Trophoblast cell (in vitro differentiated cells and primary cell): Measurements from ENCODE around the gene C14orf93. TPM values are rescaled to one million over a fixed set of nuclear protein-coding genes. Genes with fewer than 3 reads are reported as not detected.

Experiments used
- DNase-seq, 2 donors: peaks; one replicate each; pipeline ENCODE4 v3.0.0-alpha.2; 2016
- H2AFZ ChIP-seq: 2 replicates; pipeline ENCODE4 v1.6.1; 2013; ENCODE audit warnings: low read length, moderate library complexity, mild to moderate bottlenecking; ENCODE audit not compliant: insufficient read depth, poor library complexity
- H2AK5ac ChIP-seq: 2 replicates; pipeline ENCODE4 v1.6.1; 2013; ENCODE audit warnings: mild to moderate bottlenecking, low read length
- H2BK120ac ChIP-seq: 2 replicates; pipeline ENCODE4 v1.6.1; 2013; ENCODE audit warnings: low read length, mild to moderate bottlenecking, moderate library complexity; ENCODE audit not compliant: insufficient read depth, poor library complexity
- H2BK12ac ChIP-seq: 2 replicates; pipeline ENCODE4 v1.6.1; 2013; ENCODE audit warnings: mild to moderate bottlenecking, low read length, moderate library complexity
- H2BK5ac ChIP-seq: 2 replicates; pipeline ENCODE4 v1.6.1; 2013; ENCODE audit warnings: low read length, low read depth, moderate library complexity, mild to moderate bottlenecking; ENCODE audit not compliant: poor library complexity
- H3K14ac ChIP-seq: 2 replicates; pipeline ENCODE4 v1.6.1; 2013; ENCODE audit warnings: mild to moderate bottlenecking, low read length
- H3K18ac ChIP-seq: 2 replicates; pipeline ENCODE4 v1.6.1; 2013; ENCODE audit warnings: mild to moderate bottlenecking, low read length
- H3K23ac ChIP-seq: 2 replicates; pipeline ENCODE4 v1.6.1; 2013; ENCODE audit warnings: low read length
- H3K27ac ChIP-seq: 2 replicates; pipeline ENCODE4 v1.5.1; 2013; ENCODE audit warnings: low read depth, mild to moderate bottlenecking, inconsistent platforms, low read length, moderate library complexity
- H3K27me3 ChIP-seq: 2 replicates; pipeline ENCODE4 v1.6.1; 2013; ENCODE audit warnings: inconsistent platforms, mild to moderate bottlenecking, low read length, moderate library complexity; ENCODE audit not compliant: insufficient read depth
- H3K36me3 ChIP-seq, 2 experiments: 1 replicate in 1 of 2; 2 replicates in 1 of 2; pipeline ENCODE4 v1.6.1; 2013; ENCODE audit warnings: low read length in 2 of 2, mild to moderate bottlenecking in 2 of 2, moderate library complexity in 1 of 2; ENCODE audit not compliant: insufficient read depth in 2 of 2, control insufficient read depth in 1 of 2
- H3K4ac ChIP-seq: 2 replicates; pipeline ENCODE4 v1.6.1; 2013; ENCODE audit warnings: low read depth, mild to moderate bottlenecking, low read length, moderate library complexity
- H3K4me1 ChIP-seq, 2 experiments: 1 replicate in 1 of 2; 2 replicates in 1 of 2; pipeline ENCODE4 v1.6.1; 2013; ENCODE audit warnings: low read length in 2 of 2, mild to moderate bottlenecking in 2 of 2, moderate library complexity in 1 of 2; ENCODE audit not compliant: insufficient read depth in 2 of 2, control insufficient read depth in 1 of 2
- H3K4me2 ChIP-seq: 2 replicates; pipeline ENCODE4 v1.6.1; 2013; ENCODE audit warnings: inconsistent platforms, mild to moderate bottlenecking, low read length, moderate library complexity
- H3K4me3 ChIP-seq: 2 replicates; pipeline ENCODE4 v1.5.1; 2013; ENCODE audit warnings: mild to moderate bottlenecking, low read depth, low read length, inconsistent platforms
- H3K79me1 ChIP-seq: one replicate; pipeline ENCODE4 v1.6.1; 2013; ENCODE audit warnings: low read length
- H3K79me2 ChIP-seq: 2 replicates; pipeline ENCODE4 v1.6.1; 2013; ENCODE audit warnings: low read length, mild to moderate bottlenecking; ENCODE audit not compliant: control insufficient read depth, insufficient read depth, poor library complexity
- H3K9ac ChIP-seq: 2 replicates; pipeline ENCODE4 v1.6.1; 2013; ENCODE audit warnings: mild to moderate bottlenecking, low read length
- H3K9me3 ChIP-seq: 2 replicates; pipeline ENCODE4 v1.6.1; 2013; ENCODE audit warnings: low read depth, mild to moderate bottlenecking, control low read depth, inconsistent platforms, low read length; ENCODE audit not compliant: insufficient read depth
- H4K12ac ChIP-seq: 2 replicates; pipeline ENCODE4 v1.6.1; 2013; ENCODE audit warnings: low read depth, mild to moderate bottlenecking, low read length, moderate library complexity
- H4K8ac ChIP-seq: 2 replicates; pipeline ENCODE4 v1.6.1; 2013; ENCODE audit warnings: low read depth, mild to moderate bottlenecking, low read length, moderate library complexity
- H4K91ac ChIP-seq: one replicate; pipeline ENCODE4 v1.6.1; 2013; ENCODE audit warnings: low read depth, mild to moderate bottlenecking, low read length, moderate library complexity
- WGBS: extraction: QIAGEN DNeasy Blood & Tissue Kit; methylation state at CpG from one replicate; pipeline ENCODE4 v1.1.7; 2013; ENCODE audit warnings: missing lambda C conversion rate; ENCODE audit not compliant: insufficient read length, insufficient coverage; ENCODE audit errors: extremely low coverage; 5-methylcytosine and 5-hydroxymethylcytosine counted together
- polyA plus RNA-seq: library from polyadenylated mRNA; stranded (reverse); fragments of 200-250 nt; gene quantifications from 2 replicates; pipeline ENCODE4 v1.2.3, GENCODE V29; 2013

C14orf93 gene
- 3.0 and 3.6 TPM in 2 replicates for polyA plus RNA-seq

- Histone ChIP-seq H3K9ac (no peak within 1 kb of the TSS), H4K91ac (peak within 1 kb of the TSS; percentile 79), H3K79me1 (peaks cover 15% of the 10 kb centered on the region), H2AK5ac (peak within 1 kb of the TSS; percentile 97), H3K9me3 (no peaks in the 10 kb centered on the region), H3K27ac (peak within 1 kb of the TSS; percentile 39), H3K79me2 (peaks cover 4% of the 10 kb centered on the region), H2BK12ac (peak within 1 kb of the TSS; percentile 76), H3K23ac (no peak within 1 kb of the TSS), H3K4me3 (peak within 1 kb of the TSS; percentile 48), H4K12ac (peak within 1 kb of the TSS; percentile 84), H2AFZ (peak within 1 kb of the TSS; percentile 75), H3K4me1 (peaks cover 0 to 2% of the 10 kb centered on the region in 2 experiments), H3K18ac (peak within 1 kb of the TSS; percentile 79), H3K4ac (no peak within 1 kb of the TSS), H4K8ac (peak within 1 kb of the TSS; percentile 92), H3K14ac (peak within 1 kb of the TSS; percentile 75), H2BK120ac (peak within 1 kb of the TSS; percentile 72), H3K27me3 (no peaks in the 10 kb centered on the region), H3K4me2 (peak within 1 kb of the TSS; percentile 58), H2BK5ac (peak within 1 kb of the TSS; percentile 60), H3K36me3 (no peaks in the 10 kb centered on the region)
- DNase-seq, result peak; percentile 51 to 73
- WGBS, result no CpG with 5 or more reads among the region's 40 CpGs
These were observed at the start of gene C14orf93 for GRCh38 chr14:23009939-23010726. Gene C14orf93, minus strand, starts transcription at chr14:23010143. Its CDS starts 11,120 bp downstream, at chr14:22999023.

GRCh38 chr14:23058654-23059504 is 48.9 kb upstream of the C14orf93 start:
- Histone ChIP-seq H3K36me3 (peaks cover 49 to 59% of the 10 kb centered on the region in 2 experiments), H3K4me2 (no peak overlapping the region), H2BK5ac (no peak overlapping the region), H3K27me3 (no peaks in the 10 kb centered on the region), H3K14ac (no peak overlapping the region), H3K4me1 (peaks cover 23 to 34% of the 10 kb centered on the region in 2 experiments), H4K8ac (no peak overlapping the region), H3K4ac (no peak overlapping the region), H3K23ac (no peak overlapping the region), H4K91ac (no peak overlapping the region), H4K12ac (no peak overlapping the region), H2BK120ac (no peak overlapping the region), H3K9me3 (peaks cover 1% of the 10 kb centered on the region), H3K79me1 (peaks cover 24% of the 10 kb centered on the region), H3K4me3 (no peak overlapping the region), H2AFZ (no peak overlapping the region), H3K9ac (no peak overlapping the region), H3K18ac (no peak overlapping the region), H3K27ac (no peak overlapping the region), H3K79me2 (peaks cover 9% of the 10 kb centered on the region), H2AK5ac (no peak overlapping the region), H2BK12ac (no peak overlapping the region)
- no CpG with 5 or more reads among the region's 32 CpGs for WGBS
- DNase-seq, result no peak

- peaks cover 57 to 62% of the 10 kb centered on the region in 2 experiments for H3K36me3 ChIP-seq
- H3K23ac ChIP-seq, result no peak overlapping the region
- peak overlapping the region; percentile 36 for H3K14ac ChIP-seq
- H3K4me3 ChIP-seq, result peak overlapping the region; percentile 75
- peak overlapping the region; percentile 73 for H3K9ac ChIP-seq
- peak overlapping the region; percentile 76 for H3K4ac ChIP-seq
- H3K27me3 ChIP-seq, result no peaks in the 10 kb centered on the region
- H3K4me1 ChIP-seq, result peaks cover 19 to 29% of the 10 kb centered on the region in 2 experiments
- no peak overlapping the region for H2BK12ac ChIP-seq
- DNase-seq, result peak; percentile 89 to 95
- H4K8ac ChIP-seq, result peak overlapping the region; percentile 57
- H3K9me3 ChIP-seq, result peaks cover 3% of the 10 kb centered on the region
- H3K18ac ChIP-seq, result peak overlapping the region; percentile 70
- WGBS, result no CpG with 5 or more reads among the region's 51 CpGs
- H3K79me2 ChIP-seq, result peaks cover 9% of the 10 kb centered on the region
- peak overlapping the region; percentile 89 for H3K27ac ChIP-seq
- H3K4me2 ChIP-seq, result peak overlapping the region; percentile 67
- peak overlapping the region; percentile 83 for H4K91ac ChIP-seq
- peak overlapping the region; percentile 45 for H4K12ac ChIP-seq
- H2BK5ac ChIP-seq, result peak overlapping the region; percentile 87
- H2BK120ac ChIP-seq, result peak overlapping the region; percentile 88
- H2AK5ac ChIP-seq, result peak overlapping the region; percentile 60
- H2AFZ ChIP-seq, result peak overlapping the region; percentile 66
- H3K79me1 ChIP-seq, result peaks cover 23% of the 10 kb centered on the region
These were observed 48.1 kb upstream of the C14orf93 start for GRCh38 chr14:23057757-23058653.
